Vagina (tissue), 2 donors: ENCODE results near the gene PARD6G.

Experiments
- POLR2A ChIP-seq, 2 donors: fragments of 450-650 bp; IDR thresholded peaks; one replicate each; pipeline ENCODE4 v1.6.1; 2017; ENCODE audit warnings: antibody characterized with exemption in 2 of 2, mild to moderate bottlenecking in 2 of 2, moderate library complexity in 2 of 2
- POLR2AphosphoS5 ChIP-seq, 2 donors: sonication (generic); formaldehyde crosslinking; IDR thresholded peaks; one replicate each; pipeline ENCODE4 v1.9.0; 2017; ENCODE audit warnings: antibody characterized with exemption in 2 of 2, mild to moderate bottlenecking in 2 of 2, low read depth in 1 of 2; ENCODE audit not compliant: insufficient read depth in 1 of 2
- TF ChIP-seq, protein P1 (sequence below), 3 experiments: fragments of 450-650 bp in 2 of 3; fragments of 200-600 bp in 1 of 3; sonication (generic) in 1 of 3; IDR thresholded peaks; one replicate each; pipeline ENCODE4 v1.5.1; 2017 to 2019; ENCODE audit warnings: antibody characterized with exemption in 3 of 3, mild to moderate bottlenecking in 2 of 3, moderate library complexity in 2 of 3

DNA sequence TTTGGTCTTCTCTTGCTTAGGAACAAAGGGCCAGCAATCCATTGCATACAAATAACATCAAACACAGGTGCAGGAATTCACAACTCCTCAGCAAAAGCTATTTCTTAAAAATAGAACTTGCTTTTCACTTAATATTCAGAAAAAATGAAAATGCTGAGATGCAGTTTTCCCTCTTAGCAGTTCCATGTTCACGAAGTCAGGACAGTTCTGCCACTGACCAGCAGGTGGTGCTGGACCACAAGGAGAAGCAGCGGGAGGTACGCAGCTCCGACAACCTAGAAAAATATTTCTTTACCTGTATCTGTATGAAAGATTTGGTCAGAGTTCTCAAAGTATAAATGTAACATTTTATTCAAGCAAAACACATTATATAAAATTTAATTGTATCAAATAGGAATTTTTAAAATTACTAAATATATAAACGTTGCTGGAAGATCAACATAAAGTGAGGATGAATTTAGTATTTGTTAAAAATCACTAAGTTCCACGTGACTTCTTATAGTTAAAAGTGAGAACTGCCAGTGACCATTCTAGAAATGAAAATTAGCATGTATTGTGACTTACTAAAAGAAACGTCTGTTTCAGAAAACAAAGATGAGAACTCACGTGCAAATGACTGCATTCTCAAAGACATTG lies 89.5 kb downstream of the PARD6G start:
- TF ChIP-seq, protein P1, sequence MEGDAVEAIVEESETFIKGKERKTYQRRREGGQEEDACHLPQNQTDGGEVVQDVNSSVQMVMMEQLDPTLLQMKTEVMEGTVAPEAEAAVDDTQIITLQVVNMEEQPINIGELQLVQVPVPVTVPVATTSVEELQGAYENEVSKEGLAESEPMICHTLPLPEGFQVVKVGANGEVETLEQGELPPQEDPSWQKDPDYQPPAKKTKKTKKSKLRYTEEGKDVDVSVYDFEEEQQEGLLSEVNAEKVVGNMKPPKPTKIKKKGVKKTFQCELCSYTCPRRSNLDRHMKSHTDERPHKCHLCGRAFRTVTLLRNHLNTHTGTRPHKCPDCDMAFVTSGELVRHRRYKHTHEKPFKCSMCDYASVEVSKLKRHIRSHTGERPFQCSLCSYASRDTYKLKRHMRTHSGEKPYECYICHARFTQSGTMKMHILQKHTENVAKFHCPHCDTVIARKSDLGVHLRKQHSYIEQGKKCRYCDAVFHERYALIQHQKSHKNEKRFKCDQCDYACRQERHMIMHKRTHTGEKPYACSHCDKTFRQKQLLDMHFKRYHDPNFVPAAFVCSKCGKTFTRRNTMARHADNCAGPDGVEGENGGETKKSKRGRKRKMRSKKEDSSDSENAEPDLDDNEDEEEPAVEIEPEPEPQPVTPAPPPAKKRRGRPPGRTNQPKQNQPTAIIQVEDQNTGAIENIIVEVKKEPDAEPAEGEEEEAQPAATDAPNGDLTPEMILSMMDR (IDR thresholded peaks at IDR 0.05): peak; percentile 73 to 98 (median 83)
- TF ChIP-seq POLR2A (IDR thresholded peaks at IDR 0.05) (no peak), POLR2AphosphoS5 (IDR thresholded peaks at IDR 0.05; ENCODE audit: insufficient read depth in 1 of 2, low read depth in 1 of 2) (no peak)
